GM12873 (cell line): ENCODE results near the gene FANCC.

Experiments
- TF ChIP-seq, protein P1 (sequence below): IDR thresholded peaks from 2 replicates; pipeline ENCODE4 v1.5.1; 2012; ENCODE audit warnings: low read depth, mild to moderate bottlenecking, moderate library complexity, low read length, control low read depth; ENCODE audit not compliant: insufficient read depth; ENCODE audit errors: missing control alignments

Gene FANCC

DNA sequence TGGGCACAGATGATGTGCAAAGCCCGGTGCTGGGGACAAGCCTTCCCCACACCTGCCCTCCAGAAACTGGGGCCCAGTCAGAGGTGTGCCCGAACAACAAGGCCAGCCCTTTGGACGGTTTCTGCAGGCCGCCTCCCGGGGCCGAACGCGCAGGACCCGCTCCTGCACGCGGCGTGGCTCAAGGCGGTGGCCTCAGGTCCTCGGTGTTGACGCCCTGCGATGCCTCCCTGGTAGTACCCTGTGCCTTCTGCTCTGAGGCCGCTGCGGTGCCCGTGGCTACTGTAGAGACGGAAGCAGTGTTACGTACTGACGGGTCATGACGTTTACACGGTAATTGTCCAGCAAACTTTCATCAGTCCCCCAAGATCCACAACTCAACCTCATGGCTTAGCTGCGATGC lies 33.5 kb upstream of the FANCC start:
- TF ChIP-seq, protein P1, sequence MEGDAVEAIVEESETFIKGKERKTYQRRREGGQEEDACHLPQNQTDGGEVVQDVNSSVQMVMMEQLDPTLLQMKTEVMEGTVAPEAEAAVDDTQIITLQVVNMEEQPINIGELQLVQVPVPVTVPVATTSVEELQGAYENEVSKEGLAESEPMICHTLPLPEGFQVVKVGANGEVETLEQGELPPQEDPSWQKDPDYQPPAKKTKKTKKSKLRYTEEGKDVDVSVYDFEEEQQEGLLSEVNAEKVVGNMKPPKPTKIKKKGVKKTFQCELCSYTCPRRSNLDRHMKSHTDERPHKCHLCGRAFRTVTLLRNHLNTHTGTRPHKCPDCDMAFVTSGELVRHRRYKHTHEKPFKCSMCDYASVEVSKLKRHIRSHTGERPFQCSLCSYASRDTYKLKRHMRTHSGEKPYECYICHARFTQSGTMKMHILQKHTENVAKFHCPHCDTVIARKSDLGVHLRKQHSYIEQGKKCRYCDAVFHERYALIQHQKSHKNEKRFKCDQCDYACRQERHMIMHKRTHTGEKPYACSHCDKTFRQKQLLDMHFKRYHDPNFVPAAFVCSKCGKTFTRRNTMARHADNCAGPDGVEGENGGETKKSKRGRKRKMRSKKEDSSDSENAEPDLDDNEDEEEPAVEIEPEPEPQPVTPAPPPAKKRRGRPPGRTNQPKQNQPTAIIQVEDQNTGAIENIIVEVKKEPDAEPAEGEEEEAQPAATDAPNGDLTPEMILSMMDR = no peak

DNA sequence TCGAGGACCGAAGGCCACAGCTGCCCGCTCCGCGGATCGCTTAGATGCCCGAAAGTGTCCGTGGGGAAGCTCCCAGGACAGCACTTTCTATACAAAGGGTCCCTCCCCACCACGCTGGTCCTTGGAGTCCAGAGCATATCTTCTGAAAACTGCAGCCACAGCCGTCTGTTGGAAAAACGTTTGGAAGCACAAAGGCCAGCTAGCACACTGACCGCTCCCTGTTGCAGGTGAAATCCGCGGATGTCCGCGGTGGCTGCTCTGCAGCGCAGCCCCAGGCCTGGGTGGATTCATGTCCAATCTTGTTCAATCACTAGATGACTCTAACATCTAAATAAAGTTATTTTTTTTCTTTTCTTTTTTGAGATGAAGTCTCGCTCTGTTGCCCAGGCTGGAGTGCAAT lies 32.8 kb upstream of the FANCC start:
- TF ChIP-seq, protein P1 = no peak

DNA sequence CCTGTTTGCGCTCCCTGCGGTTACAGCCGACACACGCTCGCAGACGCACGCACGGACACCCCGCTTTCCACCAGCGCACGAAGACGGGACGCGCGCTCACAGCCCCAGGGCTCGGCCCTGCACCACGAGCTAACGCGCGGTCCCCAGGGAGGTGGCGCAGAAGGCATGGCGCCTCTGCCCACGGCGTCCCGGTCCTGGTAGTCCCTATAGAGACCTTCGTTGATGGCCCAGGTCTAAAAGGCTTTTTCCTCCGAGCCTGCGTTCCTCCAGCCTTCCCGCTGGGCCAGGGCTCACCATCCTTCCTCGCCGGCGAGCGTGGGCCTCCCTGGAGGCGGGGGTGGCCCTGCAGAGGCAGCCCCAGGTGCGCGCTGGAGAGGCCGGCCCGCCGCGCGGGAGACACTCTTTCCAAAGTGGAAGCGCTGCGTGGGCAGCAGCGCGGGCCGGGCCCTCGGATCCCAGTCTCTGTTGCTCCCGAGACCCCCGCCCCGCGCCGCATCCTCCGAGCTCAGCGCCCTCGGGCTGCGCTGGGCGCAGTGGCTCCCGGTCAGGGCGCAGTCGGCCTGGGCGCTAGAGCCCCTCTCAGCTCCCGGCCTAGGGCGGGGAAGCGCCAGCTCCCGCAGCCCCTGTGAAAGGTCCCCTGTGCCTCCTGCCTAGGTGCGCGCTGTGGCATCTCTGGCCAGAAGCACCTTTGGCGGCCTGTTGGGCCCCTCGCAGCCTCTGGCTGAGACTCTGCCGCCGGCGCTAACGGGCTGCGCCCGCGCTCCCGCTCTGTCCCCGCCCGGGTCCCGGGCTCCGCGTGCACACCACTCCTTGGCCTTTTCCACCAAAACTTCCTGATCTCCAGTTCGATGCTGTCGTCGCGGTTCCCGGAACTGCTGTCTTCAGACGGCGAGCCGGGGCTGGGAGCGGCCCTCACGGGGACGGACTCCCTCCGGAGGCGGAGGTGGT lies 31.9 kb upstream of the FANCC start:
- TF ChIP-seq, protein P1 = no peak

GRCh38 chr9:95346021-95346420 lies 28.5 kb upstream of the FANCC start:
- TF ChIP-seq, protein P1 = no peak

GRCh38 chr9:95344735-95345325 lies 27.3 kb upstream of the FANCC start:
- TF ChIP-seq, protein P1 = no peak

DNA sequence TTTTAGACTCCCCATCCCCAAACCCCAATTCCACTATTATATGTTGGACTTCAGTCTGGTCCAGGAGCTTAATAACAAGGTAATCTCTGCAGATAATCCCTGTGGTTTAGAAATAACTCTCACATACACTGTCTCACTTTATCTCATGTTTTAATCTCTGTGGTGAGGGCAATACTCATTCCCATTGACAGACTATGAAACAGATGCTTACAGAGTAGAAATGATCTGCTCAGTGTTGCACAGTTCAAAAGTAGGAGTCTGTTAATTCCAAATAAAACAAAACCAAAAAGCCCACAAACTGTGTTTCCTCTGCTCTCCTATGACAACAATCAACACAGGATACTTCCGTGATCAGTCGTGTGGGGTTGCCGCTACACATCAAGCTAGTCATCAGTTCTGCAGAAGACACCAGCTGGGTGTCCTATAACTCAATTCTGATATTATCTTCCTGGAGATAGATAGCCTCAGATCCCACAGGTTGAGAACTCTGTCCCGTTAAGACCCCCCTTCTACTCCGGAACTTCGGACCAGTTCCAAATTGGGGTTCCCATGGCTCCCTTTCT lies 26.3 kb upstream of the FANCC start:
- TF ChIP-seq, protein P1 = no peak

DNA sequence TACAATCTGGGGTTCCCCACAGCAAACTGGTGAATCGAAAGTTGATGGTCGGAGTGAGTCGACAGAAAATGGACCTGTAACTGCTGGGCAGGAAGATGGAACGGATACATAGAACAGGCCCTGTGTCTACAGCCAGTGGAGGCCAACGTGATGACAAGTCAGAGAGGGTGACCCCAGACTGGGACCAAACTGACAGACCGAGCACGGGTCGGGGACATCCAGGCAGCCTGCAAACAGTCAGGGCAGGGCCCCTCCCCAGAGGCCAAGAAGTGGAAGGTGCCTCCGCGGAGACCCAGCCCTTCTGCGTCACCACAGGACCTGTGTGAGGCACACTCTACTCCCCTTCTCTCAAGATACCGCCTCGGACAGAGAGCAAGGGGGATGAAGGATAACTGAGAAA lies 25.1 kb upstream of the FANCC start:
- TF ChIP-seq, protein P1 = no peak
